Body of pancreas (tissue), 4 donors: ENCODE data around the gene SIGLEC10. TPM values are rescaled to one million over a fixed set of nuclear protein-coding genes. Genes with fewer than 3 reads are reported as not detected.
A peak's percentile ranks its signal among the peaks of the same experiment; 100 is the strongest.

Experiments used
- ATAC-seq: fragments of 150-250 bp; one replicate; pipeline ENCODE4 v1.9.1; 2016
- DNase-seq, 4 donors: peaks; one replicate each; pipeline ENCODE4 v3.0.0-alpha.2; 2019
- H3K27ac ChIP-seq, 4 donors: fragments of 200-600 bp; sonication (generic); 1 replicate in 3 of 4; 2 replicates in 1 of 4; pipeline versions ENCODE4 v1.5.1 to v1.6.1; 2016 to 2019; ENCODE audit warnings: mild to moderate bottlenecking in 1 of 4, mixed read lengths in 1 of 4, moderate library complexity in 1 of 4
- H3K27me3 ChIP-seq, 2 donors: fragments of 200-600 bp; sonication (generic); one replicate each; pipeline ENCODE4 v1.6.0; 2016; ENCODE audit warnings: mild to moderate bottlenecking in 1 of 2
- H3K36me3 ChIP-seq, 2 donors: fragments of 200-600 bp; sonication (generic); replicated peaks in 1 of 2; 2 replicates each; pipeline ENCODE4 v1.5.1; 2016; ENCODE audit warnings: low read depth in 2 of 2; ENCODE audit not compliant: insufficient read depth in 1 of 2
- H3K4me1 ChIP-seq: fragments of 200-600 bp; sonication (generic); one replicate; pipeline ENCODE4 v1.6.0; 2016
- H3K4me3 ChIP-seq, 2 donors: fragments of 200-600 bp; sonication (generic); 1 replicate in 1 of 2; 2 replicates in 1 of 2; pipeline ENCODE4 v1.5.1; 2016 to 2019
- H3K9me3 ChIP-seq, 3 donors: fragments of 200-600 bp; sonication (generic); 1 replicate in 2 of 3; 2 replicates in 1 of 3; pipeline ENCODE4 v1.5.1; 2016
- POLR2A ChIP-seq, 3 donors: fragments of 450-650 bp; IDR thresholded peaks; one replicate each; pipeline ENCODE4 v1.6.1; 2016; ENCODE audit warnings: antibody characterized with exemption in 3 of 3, mild to moderate bottlenecking in 2 of 3
- WGBS, 2 donors: methylation state at CpG; one replicate each; pipeline ENCODE4 v1.1.5; 2017; 5-methylcytosine and 5-hydroxymethylcytosine counted together
- intact Hi-C: fragments of 100-400 bp; cut with DNase I; formaldehyde crosslinking; loops from one replicate; pipeline ENCODE4 v1.15.1; 2023
- total RNA-seq, 2 donors: library from RNA; depleted of rRNA; stranded (reverse); fragments of >200 nt; gene quantifications; one replicate each; pipeline ENCODE4 v1.1.0, GENCODE V29; 2016
- TF ChIP-seq, protein P1 (sequence below), 7 experiments: fragments of 450-650 bp in 4 of 7; fragments of 200-600 bp in 3 of 7; sonication (generic) in 3 of 7; IDR thresholded peaks; one replicate each; pipeline ENCODE4 v1.5.1; 2016 to 2019; ENCODE audit warnings: antibody characterized with exemption in 7 of 7

Gene SIGLEC10
- total RNA-seq, 2 donors from 2014 or later, result 2.0 to 3.9 TPM

DNA sequence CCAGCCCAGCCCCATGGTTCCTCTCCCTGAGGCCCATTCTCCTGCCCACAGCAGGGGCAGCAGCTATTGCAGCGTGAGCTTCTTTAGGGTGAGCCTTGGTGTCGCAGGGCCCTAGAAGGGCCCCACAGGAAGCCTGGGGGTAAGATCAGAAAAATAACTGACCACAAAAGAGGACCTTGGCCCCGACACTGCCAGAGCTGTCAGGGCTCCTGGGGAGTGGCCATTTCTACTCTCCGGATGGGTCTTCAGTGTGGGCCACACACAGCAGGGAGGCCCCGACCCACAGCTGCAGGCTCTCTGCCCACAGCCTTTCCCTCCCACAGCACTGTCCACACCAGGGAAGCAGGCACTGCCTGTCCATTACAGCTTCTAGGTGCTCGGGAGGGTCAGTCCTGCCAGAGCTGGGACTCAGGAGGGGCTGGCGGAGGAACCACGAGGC, 44.3 kb upstream of the SIGLEC10 start:
- no peak overlapping the region for H3K4me3 ChIP-seq
- TF ChIP-seq, protein P1, sequence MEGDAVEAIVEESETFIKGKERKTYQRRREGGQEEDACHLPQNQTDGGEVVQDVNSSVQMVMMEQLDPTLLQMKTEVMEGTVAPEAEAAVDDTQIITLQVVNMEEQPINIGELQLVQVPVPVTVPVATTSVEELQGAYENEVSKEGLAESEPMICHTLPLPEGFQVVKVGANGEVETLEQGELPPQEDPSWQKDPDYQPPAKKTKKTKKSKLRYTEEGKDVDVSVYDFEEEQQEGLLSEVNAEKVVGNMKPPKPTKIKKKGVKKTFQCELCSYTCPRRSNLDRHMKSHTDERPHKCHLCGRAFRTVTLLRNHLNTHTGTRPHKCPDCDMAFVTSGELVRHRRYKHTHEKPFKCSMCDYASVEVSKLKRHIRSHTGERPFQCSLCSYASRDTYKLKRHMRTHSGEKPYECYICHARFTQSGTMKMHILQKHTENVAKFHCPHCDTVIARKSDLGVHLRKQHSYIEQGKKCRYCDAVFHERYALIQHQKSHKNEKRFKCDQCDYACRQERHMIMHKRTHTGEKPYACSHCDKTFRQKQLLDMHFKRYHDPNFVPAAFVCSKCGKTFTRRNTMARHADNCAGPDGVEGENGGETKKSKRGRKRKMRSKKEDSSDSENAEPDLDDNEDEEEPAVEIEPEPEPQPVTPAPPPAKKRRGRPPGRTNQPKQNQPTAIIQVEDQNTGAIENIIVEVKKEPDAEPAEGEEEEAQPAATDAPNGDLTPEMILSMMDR (IDR thresholded peaks at IDR 0.05), result no peak
- no peak for TF ChIP-seq POLR2A (IDR thresholded peaks at IDR 0.05)
- no peaks in the 10 kb centered on the region for H3K27me3 ChIP-seq
- H3K36me3 ChIP-seq, result no peaks in the 10 kb centered on the region
- no peak for ATAC-seq
- H3K27ac ChIP-seq, result peak overlapping the region in 1 of 4 donors; percentile 25
- H3K9me3 ChIP-seq, result no peaks in the 10 kb centered on the region
- intact Hi-C loops, result no loop called here
- no peaks in the 10 kb centered on the region for H3K4me1 ChIP-seq
- 38 to 68% methylated on average over 3 to 8 of the region's 8 CpGs for WGBS, 2 donors
- peak in 2 of 4 donors; percentile 7 to 48 for DNase-seq

DNA sequence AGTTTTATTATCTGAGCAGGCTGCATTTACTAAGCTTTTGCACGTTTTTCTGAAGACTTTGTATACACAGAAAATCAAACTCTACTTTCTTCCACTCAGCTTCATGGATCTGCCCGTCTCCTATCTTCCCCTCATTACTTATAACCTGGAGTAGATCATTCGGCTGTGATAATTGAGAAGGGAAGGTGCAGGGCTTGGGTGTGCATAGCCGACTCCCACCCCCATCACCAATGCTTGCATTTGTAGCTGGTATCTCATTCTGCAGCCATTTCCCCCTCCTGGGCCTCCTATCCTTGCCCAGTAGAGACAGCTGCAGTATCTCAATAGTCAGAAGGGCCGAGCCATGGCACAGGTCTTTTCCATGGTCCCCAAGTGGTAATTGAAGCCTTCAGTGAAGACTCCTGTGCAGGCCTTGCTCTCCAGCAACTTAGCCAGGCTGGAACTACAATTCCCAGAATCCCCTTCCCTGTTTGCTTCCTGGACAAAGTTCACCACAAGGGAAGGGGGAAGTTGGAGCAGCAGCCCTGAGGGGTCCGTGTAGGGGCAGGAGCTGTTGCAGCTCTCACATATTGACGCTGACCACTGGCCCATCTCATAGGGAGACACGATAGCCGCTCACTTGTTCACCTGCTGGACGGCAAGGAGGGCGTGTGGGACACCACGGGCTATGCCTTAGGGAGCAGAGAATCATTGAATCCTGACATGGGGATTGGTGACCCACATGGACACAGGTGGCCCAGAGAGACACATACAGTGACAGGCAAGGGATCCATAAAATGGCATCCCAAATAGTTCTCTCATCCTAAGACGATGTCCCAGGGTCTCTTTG, 42.9 kb upstream of the SIGLEC10 start:
- Histone ChIP-seq H3K36me3 (no peaks in the 10 kb centered on the region), H3K27me3 (no peaks in the 10 kb centered on the region), H3K4me3 (no peak overlapping the region), H3K27ac (no peak overlapping the region), H3K4me1 (no peaks in the 10 kb centered on the region), H3K9me3 (no peaks in the 10 kb centered on the region)
- DNase-seq, result peak in 1 of 4 donors; percentile 29
- 43 to 55% methylated on average over 12 to 13 of the region's 13 CpGs for WGBS, 2 donors
- no peak for ATAC-seq
- intact Hi-C loops, result no loop called here
- TF ChIP-seq, protein P1 (IDR thresholded peaks at IDR 0.05), result no peak
- TF ChIP-seq POLR2A (IDR thresholded peaks at IDR 0.05), result no peak

DNA sequence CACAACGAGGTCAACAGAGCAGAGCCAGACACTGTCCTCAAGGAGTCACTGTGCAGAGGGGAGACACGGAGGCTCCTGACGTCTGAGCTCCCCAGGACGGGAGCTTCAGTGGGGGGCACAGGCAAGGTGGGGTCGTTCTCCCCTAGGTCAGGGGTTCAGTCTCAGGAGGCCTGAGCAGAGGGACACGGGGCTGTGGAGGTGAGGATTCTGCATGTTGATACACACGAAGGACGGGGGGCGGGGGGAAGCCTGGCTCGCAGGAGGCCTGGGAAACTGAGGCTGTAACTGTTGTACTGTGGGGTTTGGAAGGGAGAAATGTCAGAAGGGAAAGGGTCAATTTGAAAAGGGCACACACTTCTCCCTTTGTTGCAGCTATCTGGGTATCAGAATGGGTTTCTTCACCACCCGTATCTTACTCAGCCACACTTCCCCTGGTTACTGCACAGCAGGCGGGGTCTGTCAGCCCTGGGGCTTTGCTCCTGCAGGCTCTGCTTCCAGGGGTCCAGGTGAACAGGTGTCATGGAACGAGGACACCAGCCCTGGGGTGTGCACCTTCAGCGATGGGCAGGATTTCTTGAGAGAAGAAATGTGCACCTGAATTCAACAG, 41.6 kb upstream of the SIGLEC10 start:
- DNase-seq (no peak), ATAC-seq (no peak)
- Histone ChIP-seq H3K4me1 (no peaks in the 10 kb centered on the region), H3K36me3 (no peaks in the 10 kb centered on the region), H3K9me3 (no peaks in the 10 kb centered on the region), H3K27me3 (no peaks in the 10 kb centered on the region), H3K27ac (no peak overlapping the region), H3K4me3 (no peak overlapping the region)
- 56 to 67% methylated on average over 14 of the region's 14 CpGs for WGBS, 2 donors
- intact Hi-C loops, result no loop called here
- TF ChIP-seq POLR2A (IDR thresholded peaks at IDR 0.05), result no peak
- TF ChIP-seq, protein P1 (IDR thresholded peaks at IDR 0.05), result no peak

DNA sequence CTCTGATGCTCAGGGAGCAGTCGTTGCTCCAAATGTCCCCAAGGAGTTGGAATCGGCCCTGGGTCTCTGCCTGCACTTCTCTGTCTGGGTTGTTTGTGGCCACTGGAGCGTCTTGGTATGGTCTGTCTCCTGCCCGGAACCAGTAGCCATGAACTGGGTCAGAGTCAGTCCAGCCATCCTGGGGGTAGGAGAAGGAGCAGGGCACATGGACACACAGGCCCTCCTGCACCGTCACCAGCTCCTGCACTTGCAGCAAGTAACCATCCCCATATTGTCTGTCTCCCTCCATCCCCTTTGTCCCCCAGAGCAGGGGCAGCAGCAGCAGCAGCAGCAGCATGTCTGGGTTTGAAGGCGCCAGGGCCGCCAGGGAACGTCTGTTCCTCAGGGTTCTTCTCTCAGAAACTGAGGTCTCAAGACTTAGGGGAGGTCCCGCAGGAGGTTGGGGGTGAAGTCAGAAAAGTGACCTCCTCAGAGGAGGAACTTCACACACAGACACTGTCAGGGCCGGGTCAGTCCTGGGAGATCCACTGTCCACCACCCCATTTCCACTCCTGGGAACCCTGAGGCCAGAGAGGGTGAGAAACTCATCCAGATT, 40.7 kb upstream of the SIGLEC10 start, which contains the start of gene SIGLEC8:
TSS of gene SIGLEC8 (minus strand) at position 404 of the 595 bp plus-strand sequence. CDS start at position 337, 67 bp downstream.
- Histone ChIP-seq H3K27me3 (no peaks in the 10 kb centered on the region), H3K27ac (no peak within 1 kb of the TSS), H3K4me1 (no peaks in the 10 kb centered on the region), H3K4me3 (no peak within 1 kb of the TSS), H3K9me3 (no peaks in the 10 kb centered on the region), H3K36me3 (no peaks in the 10 kb centered on the region)
- intact Hi-C loops, result no loop called here
- WGBS, 2 donors, result 38 to 40% methylated on average over 5 to 10 of the region's 10 CpGs
- DNase-seq (no peak), ATAC-seq (no peak)
- no peak for TF ChIP-seq POLR2A (IDR thresholded peaks at IDR 0.05)
- TF ChIP-seq, protein P1 (IDR thresholded peaks at IDR 0.05), result no peak
